ENCODE results near the gene HIF1A. TPM values are rescaled to one million over a fixed set of nuclear protein-coding genes. Genes with fewer than 3 reads are reported as not detected.
"Not testable (repeated sequence)": the region's sequence is repeated elsewhere in the genome, so short reads cannot be mapped to it uniquely, and the experiment has no call there.

Gene HIF1A
- total RNA-seq, 1 donor from 2014 or later: 124 TPM

GRCh38 chr14:61703342-61704129 lies 8.2 kb downstream of the HIF1A start:
- Mint-ChIP-seq H3K27me3 (ENCODE audit: low read depth) (no peaks in the 10 kb centered on the region), H3K36me3 (peaks cover under 1% of the 10 kb centered on the region), H3K4me1 (peaks cover 29% of the 10 kb centered on the region), H3K4me3 (no peak overlapping the region), H3K27ac (no peak overlapping the region), H3K9me3 (no peaks in the 10 kb centered on the region)
- no peak for DNase-seq (ENCODE audit: low spot score in 2 of 2, unreplicated experiment in 2 of 2)
- TF ChIP-seq CTCF (IDR thresholded peaks at IDR 0.05; ENCODE audit: unreplicated experiment): no peak

- Mint-ChIP-seq H3K36me3 (peaks cover 2% of the 10 kb centered on the region), H3K4me3 (no peak overlapping the region), H3K4me1 (peaks cover 21% of the 10 kb centered on the region), H3K9me3 (no peaks in the 10 kb centered on the region), H3K27ac (peak overlapping the region; percentile 28), H3K27me3 (ENCODE audit: low read depth) (no peaks in the 10 kb centered on the region)
- TF ChIP-seq CTCF (IDR thresholded peaks at IDR 0.05; ENCODE audit: unreplicated experiment): no peak
- no peak for DNase-seq (ENCODE audit: low spot score in 2 of 2, unreplicated experiment in 2 of 2)
Measured at GRCh38 chr14:61704554-61704953, 9.2 kb downstream of the HIF1A start.

- Mint-ChIP-seq H3K4me3 (no peak overlapping the region), H3K4me1 (peaks cover 21% of the 10 kb centered on the region), H3K27ac (peak overlapping the region; percentile 28), H3K27me3 (ENCODE audit: low read depth) (no peaks in the 10 kb centered on the region), H3K36me3 (peaks cover 2% of the 10 kb centered on the region), H3K9me3 (no peaks in the 10 kb centered on the region)
- no peak for DNase-seq (ENCODE audit: low spot score in 2 of 2, unreplicated experiment in 2 of 2)
- TF ChIP-seq CTCF (IDR thresholded peaks at IDR 0.05; ENCODE audit: unreplicated experiment): no peak
Measured at GRCh38 chr14:61705017-61705416, 9.7 kb downstream of the HIF1A start.

- TF ChIP-seq CTCF (IDR thresholded peaks at IDR 0.05; ENCODE audit: unreplicated experiment): no peak
Measured at GRCh38 chr14:61706096-61706690, 10.9 kb downstream of the HIF1A start.

GRCh38 chr14:61707774-61708173 lies 12.5 kb downstream of the HIF1A start:
- not testable (repeated sequence) for H3K27ac Mint-ChIP-seq; H3K27me3 Mint-ChIP-seq (ENCODE audit: low read depth); H3K36me3 Mint-ChIP-seq; H3K4me3 Mint-ChIP-seq; H3K9me3 Mint-ChIP-seq; DNase-seq (ENCODE audit: low spot score in 2 of 2, unreplicated experiment in 2 of 2)
- peaks cover 24% of the 10 kb centered on the region for H3K4me1 Mint-ChIP-seq

More at GRCh38 chr14:61706096-61706690, 10.9 kb downstream of the HIF1A start:
- DNase-seq (ENCODE audit: low spot score in 2 of 2, unreplicated experiment in 2 of 2): no peak
- H3K27ac Mint-ChIP-seq: peak overlapping the region; percentile 32
- peaks cover 2% of the 10 kb centered on the region for H3K36me3 Mint-ChIP-seq
- H3K27me3 Mint-ChIP-seq (ENCODE audit: low read depth): no peaks in the 10 kb centered on the region
- peaks cover 16% of the 10 kb centered on the region for H3K4me1 Mint-ChIP-seq
- H3K4me3 Mint-ChIP-seq: no peak overlapping the region
- no peaks in the 10 kb centered on the region for H3K9me3 Mint-ChIP-seq

- peaks cover 23% of the 10 kb centered on the region for H3K4me1 Mint-ChIP-seq
- not testable (repeated sequence) for H3K27ac Mint-ChIP-seq; DNase-seq (ENCODE audit: low spot score in 2 of 2, unreplicated experiment in 2 of 2); H3K36me3 Mint-ChIP-seq; H3K27me3 Mint-ChIP-seq (ENCODE audit: low read depth); H3K9me3 Mint-ChIP-seq; H3K4me3 Mint-ChIP-seq
Measured at GRCh38 chr14:61708693-61709092, 13.4 kb downstream of the HIF1A start.

Measured in mesothelial cell of epicardium (in vitro differentiated cells).